Memory B cell (primary cell): ENCODE data around the gene TAF6.

ENCODE experiments used
- ATAC-seq: fragments of 150-1000 bp; cut with Tn5 transposase; 2 replicates; pipeline ENCODE4 v1.10.0; 2021; ENCODE audit warnings: low read depth, mild to moderate bottlenecking, moderate library complexity
- DNase-seq, 2 donors: peaks; one replicate each; pipeline ENCODE4 v3.0.0; 2022; ENCODE audit warnings: low spot score in 2 of 2
- H3K27ac Mint-ChIP-seq: one replicate; pipeline ENCODE4 v1.8.0; 2022; ENCODE audit warnings: mild to moderate bottlenecking, moderate library complexity, mixed read lengths
- H3K27me3 Mint-ChIP-seq: one replicate; pipeline ENCODE4 v1.8.0; 2022; ENCODE audit warnings: mixed read lengths
- H3K36me3 Mint-ChIP-seq: one replicate; pipeline ENCODE4 v1.8.0; 2022; ENCODE audit warnings: mild to moderate bottlenecking, mixed read lengths
- H3K4me1 Mint-ChIP-seq: one replicate; pipeline ENCODE4 v1.8.0; 2022; ENCODE audit warnings: mixed read lengths
- H3K4me3 Mint-ChIP-seq: one replicate; pipeline ENCODE4 v1.8.0; 2022; ENCODE audit warnings: mild to moderate bottlenecking, moderate library complexity, mixed read lengths
- H3K9me3 Mint-ChIP-seq: one replicate; pipeline ENCODE4 v1.8.0; 2022; ENCODE audit warnings: mixed read lengths

TAF6 gene

DNA sequence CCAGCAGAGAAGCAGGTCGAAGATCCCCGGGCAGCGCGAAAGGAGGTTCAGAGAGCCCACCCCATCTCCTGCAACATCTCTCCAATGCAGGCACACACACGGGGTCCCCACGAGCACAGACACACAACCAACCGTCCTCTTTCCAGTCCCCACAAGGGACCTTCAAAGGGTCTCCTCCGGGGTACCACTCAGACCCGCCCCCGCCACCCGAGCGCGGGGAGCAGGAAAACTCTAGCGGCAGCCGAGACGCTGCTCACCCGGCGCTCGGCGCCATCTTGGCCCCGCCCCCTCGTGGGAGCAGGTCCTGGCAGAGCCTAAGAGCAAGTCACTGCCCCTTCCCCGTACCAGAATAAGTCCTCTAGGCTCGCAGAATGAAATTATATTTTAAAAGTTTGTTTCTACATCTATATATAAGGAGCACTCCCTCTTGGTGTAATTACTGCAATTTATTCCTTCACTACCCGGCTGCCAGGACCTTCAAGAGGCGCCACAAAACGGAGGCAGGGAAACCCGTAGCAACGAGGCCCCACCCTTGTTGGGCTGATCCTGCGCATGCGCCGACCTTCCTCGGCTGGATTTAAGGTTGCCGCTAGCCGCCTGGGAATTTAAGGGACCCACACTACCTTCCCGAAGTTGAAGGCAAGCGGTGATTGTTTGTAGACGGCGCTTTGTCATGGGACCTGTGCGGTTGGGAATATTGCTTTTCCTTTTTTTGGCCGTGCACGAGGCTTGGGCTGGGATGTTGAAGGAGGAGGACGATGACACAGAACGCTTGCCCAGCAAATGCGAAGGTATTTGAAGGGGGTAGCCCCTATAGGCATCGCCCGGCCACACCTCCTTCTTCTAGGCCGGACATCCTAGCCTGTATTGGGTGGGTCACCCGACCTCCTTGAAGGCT is at the start of gene TAF6, which contains the start of gene CNPY4:
Gene TAF6, minus strand, starts transcription at position 287 of the 898 bp plus-strand sequence. CDS start 5,149 bp downstream, outside the sequence.
Gene CNPY4, plus strand, starts transcription at position 563 of the 898 bp plus-strand sequence. Its CDS starts 111 bp downstream, at position 674.
- Mint-ChIP-seq H3K36me3 (peaks cover 8% of the 10 kb centered on the region), H3K27ac (peak within 1 kb of the TSS; percentile 98), H3K27me3 (no peaks in the 10 kb centered on the region), H3K4me1 (peaks cover 22% of the 10 kb centered on the region), H3K4me3 (peak within 1 kb of the TSS; percentile 95), H3K9me3 (no peaks in the 10 kb centered on the region)
- DNase-seq (peak; percentile 89 to 91), ATAC-seq (peak; percentile 81)

DNA sequence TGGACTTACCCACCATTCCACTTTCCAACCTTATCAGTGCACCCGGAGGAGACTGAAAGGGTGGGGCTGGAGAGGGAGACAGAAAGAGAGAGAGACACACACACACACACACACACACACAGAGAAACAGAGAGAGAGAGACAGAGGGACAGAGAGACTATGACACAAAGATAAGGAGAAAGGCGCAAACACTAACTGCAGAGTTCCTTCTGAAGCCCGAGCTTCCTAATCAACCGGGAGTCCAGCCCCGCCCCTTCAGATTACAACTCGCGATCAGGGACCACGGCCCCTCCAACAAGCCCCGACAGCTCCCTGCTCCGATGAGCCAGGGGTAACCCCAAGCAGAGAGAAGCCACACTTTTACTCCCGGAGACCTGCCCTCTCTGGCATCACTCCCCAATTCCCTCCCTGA is 48.8 kb upstream of the TAF6 start:
- Mint-ChIP-seq H3K27me3 (peaks cover 30% of the 10 kb centered on the region), H3K36me3 (peaks cover 2% of the 10 kb centered on the region), H3K4me3 (peak overlapping the region; percentile 28), H3K9me3 (no peaks in the 10 kb centered on the region), H3K27ac (no peak overlapping the region), H3K4me1 (peaks cover 38% of the 10 kb centered on the region)
- no peak for DNase-seq
- no peak for ATAC-seq

DNA sequence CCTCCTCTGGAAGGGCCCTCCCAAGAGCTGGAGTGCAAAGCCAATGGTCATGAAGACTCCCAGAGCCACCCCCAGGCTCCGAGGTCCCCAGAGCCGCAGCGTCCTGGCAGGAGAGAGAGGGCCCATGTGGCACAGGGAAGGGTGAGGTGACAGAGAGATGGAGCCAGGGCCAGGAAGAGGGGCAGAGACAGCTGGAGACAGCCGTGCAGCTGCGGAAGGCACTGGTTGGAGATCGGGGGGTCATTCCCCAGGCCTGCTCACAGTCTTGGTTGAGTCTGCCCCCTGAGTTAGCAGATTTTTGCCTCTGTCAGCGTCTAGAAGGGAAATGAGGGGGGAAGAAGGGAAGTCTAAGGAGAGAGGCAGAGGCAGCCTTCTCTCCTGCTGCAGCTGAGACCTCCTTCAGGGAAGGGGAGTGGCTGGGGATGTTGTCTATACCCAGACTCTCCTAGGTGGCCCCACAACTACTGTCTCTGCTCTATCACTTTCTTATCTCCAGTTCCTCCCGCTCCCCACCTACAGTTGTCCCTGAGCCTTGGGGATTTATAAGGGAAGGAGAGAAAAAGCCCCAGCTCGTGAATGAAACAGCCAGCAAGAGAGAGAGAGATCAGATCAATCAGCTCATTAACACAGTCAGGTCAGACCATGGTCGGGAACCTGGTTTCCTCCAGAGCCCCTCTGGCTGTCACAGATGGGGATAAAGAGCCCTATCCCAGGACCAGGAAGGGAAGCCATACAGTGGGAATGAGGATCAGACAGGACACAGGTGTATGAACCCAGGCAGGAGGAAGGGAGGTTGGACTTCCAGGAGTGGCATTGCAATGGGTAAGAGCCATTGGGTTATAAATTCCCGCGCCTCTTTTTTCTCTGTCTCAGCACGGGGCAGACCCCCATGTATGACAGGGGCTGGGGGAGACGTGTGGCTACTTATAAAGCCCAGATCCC is 48.1 kb upstream of the TAF6 start:
- Mint-ChIP-seq H3K36me3 (peaks cover 2% of the 10 kb centered on the region), H3K9me3 (no peaks in the 10 kb centered on the region), H3K4me3 (no peak overlapping the region), H3K27ac (no peak overlapping the region), H3K4me1 (peaks cover 39% of the 10 kb centered on the region), H3K27me3 (peaks cover 30% of the 10 kb centered on the region)
- DNase-seq (no peak), ATAC-seq (no peak)

DNA sequence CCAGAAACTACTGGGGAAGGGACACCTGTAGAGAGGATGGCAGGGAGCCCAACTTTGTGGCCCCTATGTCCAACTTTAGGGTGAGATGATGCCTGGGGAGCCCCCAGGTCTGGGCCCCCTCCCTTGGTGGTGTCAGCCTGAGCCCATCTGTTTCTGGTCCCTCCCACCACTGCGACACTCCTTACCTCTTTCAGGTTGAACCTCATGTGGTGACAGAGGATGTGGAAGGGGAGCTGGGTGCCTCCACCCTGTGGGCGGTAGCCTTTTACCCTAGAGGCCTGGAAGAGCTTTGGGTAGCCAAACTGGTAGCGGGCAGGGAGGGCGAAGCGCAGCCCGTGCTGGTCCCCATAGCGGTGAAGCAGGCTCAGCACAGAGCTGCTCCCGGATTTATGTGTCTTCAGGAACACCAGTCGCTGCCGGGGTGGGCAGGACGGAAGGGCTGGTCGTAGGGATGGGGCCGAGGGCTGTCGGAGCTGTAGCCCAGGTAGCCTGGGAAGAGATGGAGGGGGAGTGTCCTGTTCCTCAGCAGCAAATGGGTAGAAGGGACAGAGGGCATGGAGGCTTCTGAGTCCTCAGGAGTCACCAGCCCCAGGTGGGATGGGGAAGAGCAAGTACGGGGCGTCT is 47.3 kb upstream of the TAF6 start:
- Mint-ChIP-seq H3K9me3 (no peaks in the 10 kb centered on the region), H3K4me1 (peaks cover 35% of the 10 kb centered on the region), H3K36me3 (peaks cover 2% of the 10 kb centered on the region), H3K27ac (no peak overlapping the region), H3K27me3 (peaks cover 27% of the 10 kb centered on the region), H3K4me3 (no peak overlapping the region)
- ATAC-seq (no peak), DNase-seq (no peak)

DNA sequence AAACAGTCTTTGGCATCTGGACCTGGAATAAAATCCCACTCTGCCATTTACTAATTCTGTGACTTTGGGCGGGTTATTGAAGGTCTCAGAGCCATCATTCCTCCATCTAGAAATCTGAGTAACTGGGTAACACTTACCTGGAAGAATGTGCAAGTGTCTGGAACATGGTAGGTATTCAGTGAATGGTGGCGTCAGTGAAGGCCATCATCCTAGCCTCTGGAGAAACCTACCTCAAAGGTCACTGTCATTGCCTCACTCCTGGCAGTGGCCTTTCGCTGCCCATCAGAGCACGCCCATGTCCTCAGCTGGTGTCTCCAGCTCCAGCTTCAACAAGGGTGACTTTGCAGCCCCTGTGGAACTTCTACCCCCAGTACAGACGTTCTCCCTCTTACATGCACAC is 44.7 kb upstream of the TAF6 start:
- Mint-ChIP-seq H3K9me3 (no peaks in the 10 kb centered on the region), H3K36me3 (no peaks in the 10 kb centered on the region)

DNA sequence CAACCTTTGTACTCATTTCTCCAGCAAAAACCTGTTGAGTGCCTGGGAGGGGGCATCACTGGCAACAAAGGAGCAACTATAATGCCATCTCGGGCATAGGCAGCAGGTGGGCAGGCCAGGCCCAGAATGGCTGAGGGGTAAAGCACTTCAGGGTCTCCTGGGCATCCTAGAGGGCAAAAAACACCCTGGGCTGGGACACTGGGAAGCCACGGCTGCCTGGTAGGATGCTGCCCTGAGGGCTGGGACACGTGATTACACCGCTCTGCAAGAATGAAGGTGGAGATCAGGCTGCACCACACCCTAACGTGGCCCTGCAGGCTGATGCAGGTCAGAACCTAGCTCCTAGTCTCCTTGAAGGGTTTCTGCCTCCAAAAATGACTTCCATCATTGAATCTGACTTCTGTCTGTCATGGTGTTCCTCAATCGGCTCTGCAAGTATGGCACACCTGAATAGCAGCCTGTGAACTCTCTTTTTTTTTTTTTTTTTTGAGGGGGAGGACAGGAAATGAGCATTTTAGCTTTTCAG is 43.9 kb upstream of the TAF6 start:
- Mint-ChIP-seq H3K9me3 (no peaks in the 10 kb centered on the region), H3K27ac (no peak overlapping the region), H3K4me1 (peaks cover 20% of the 10 kb centered on the region), H3K36me3 (no peaks in the 10 kb centered on the region), H3K4me3 (no peak overlapping the region), H3K27me3 (peaks cover 14% of the 10 kb centered on the region)
- DNase-seq (no peak), ATAC-seq (no peak)

More for the DNA sequence above, 44.7 kb upstream of the TAF6 start:
- Mint-ChIP-seq H3K4me1 (peaks cover 28% of the 10 kb centered on the region), H3K27me3 (peaks cover 22% of the 10 kb centered on the region), H3K27ac (no peak overlapping the region), H3K4me3 (no peak overlapping the region)
- no peak for DNase-seq
- no peak for ATAC-seq

DNA sequence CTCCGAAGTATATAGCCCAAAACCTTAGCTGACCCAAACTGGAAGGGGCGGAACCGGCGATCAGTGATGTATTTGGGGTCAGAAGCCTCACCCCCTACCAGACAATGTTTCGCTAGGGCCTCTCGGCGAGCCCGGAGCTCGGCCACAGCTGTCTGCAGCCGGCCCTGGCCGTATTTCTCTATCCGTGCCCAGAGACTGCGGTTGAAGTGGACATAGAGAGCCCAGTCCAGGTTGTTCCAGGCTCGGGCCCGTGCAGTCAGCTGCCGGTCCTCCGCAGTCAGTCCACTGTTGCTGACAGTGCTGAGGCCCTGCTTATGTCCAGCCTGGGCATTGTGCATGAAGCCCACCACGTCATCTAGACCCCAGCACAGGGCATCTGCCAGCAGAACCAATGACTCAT is 40.9 kb upstream of the TAF6 start:
- DNase-seq (no peak), ATAC-seq (no peak)
- no peak overlapping the region for H3K4me3 Mint-ChIP-seq
- no peaks in the 10 kb centered on the region for H3K9me3 Mint-ChIP-seq
- H3K27me3 Mint-ChIP-seq, result peaks cover 2% of the 10 kb centered on the region
- H3K27ac Mint-ChIP-seq, result no peak overlapping the region
- peaks cover 10% of the 10 kb centered on the region for H3K36me3 Mint-ChIP-seq
- H3K4me1 Mint-ChIP-seq, result peaks cover 20% of the 10 kb centered on the region

DNA sequence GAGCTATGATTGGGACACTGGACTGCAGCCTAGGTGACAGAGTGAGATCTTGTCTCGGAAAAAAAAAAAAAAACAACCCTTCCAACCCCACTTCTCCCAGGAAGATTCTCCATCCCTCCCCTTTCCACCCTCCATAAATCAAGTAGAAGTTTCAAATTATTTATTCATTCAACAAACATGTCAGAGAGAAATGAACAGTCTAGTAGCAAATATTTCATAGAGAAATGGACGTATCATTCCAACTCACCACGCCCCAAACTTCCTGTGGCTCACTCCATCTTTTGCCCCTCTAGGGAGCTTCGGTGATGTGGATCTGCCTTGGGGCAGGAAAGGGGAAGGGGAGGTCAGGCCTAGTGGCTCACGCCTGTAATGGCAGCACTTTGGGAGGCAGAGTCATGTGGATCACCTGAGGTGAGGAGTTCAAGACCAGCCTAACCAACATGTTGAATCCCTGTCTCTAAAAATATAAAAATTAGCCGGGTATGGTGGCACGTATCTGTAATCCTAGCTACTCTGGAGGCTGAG is 40.0 kb upstream of the TAF6 start:
- H3K4me1 Mint-ChIP-seq, result peaks cover 20% of the 10 kb centered on the region
- DNase-seq, result no peak
- H3K9me3 Mint-ChIP-seq, result no peaks in the 10 kb centered on the region
- no peak for ATAC-seq
- peak overlapping the region; percentile 89 for H3K4me3 Mint-ChIP-seq
- H3K27ac Mint-ChIP-seq, result no peak overlapping the region
- peaks cover 1% of the 10 kb centered on the region for H3K27me3 Mint-ChIP-seq
- H3K36me3 Mint-ChIP-seq, result peaks cover 10% of the 10 kb centered on the region

DNA sequence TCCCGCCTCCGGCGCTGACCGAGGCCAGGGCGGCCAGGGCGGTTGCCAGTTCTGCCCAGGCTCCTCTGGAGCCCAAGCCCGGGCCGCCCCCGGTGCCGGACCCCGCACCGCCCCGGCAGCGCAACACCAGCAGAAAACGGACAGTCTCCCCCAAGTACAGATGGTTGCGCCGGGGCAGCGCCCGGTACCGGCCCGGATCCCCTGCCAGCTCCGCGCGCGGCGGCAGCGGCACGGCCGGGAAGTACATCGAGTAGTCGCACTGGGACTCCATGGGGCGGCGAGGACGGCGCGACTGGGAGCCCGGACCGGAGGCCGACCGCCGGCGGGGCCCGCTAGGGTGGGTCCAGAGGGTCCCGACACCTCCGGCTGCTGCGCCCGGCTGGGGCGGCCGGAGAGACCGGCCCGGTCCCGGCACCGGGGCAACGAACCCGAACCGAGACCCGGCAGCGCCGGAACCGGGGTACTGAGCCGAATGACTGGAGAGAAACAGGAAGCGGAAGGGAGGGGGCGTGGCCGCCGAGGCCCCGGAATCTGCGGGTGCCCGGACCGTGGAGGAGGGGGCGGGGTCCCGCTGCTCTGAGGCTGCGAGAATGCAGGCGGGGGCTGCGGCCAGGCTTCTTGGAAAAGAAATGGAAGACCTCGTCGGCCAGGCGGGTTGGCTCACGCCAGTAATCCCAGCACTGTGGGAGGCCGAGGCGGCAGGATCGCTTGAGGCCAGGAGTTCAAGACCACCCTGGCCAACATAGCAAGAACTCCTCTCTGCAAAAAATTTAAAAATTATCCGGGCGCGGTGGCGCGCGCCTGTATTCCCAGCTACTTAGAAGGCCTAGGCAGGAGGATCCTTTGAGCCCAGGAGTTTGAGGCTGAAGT is 39.3 kb upstream of the TAF6 start, which contains the start of gene TRAPPC14:
Gene TRAPPC14, minus strand, starts transcription at position 495 of the 870 bp plus-strand sequence. Its CDS starts 224 bp downstream, at position 271.
- peak within 1 kb of the TSS; percentile 89 for H3K4me3 Mint-ChIP-seq
- DNase-seq (peak; percentile 84 to 90), ATAC-seq (peak; percentile 89)
- peaks cover 25% of the 10 kb centered on the region for H3K4me1 Mint-ChIP-seq
- H3K36me3 Mint-ChIP-seq, result peaks cover 11% of the 10 kb centered on the region
- H3K9me3 Mint-ChIP-seq, result no peaks in the 10 kb centered on the region
- H3K27me3 Mint-ChIP-seq, result no peaks in the 10 kb centered on the region
- H3K27ac Mint-ChIP-seq, result peak within 1 kb of the TSS; percentile 88

DNA sequence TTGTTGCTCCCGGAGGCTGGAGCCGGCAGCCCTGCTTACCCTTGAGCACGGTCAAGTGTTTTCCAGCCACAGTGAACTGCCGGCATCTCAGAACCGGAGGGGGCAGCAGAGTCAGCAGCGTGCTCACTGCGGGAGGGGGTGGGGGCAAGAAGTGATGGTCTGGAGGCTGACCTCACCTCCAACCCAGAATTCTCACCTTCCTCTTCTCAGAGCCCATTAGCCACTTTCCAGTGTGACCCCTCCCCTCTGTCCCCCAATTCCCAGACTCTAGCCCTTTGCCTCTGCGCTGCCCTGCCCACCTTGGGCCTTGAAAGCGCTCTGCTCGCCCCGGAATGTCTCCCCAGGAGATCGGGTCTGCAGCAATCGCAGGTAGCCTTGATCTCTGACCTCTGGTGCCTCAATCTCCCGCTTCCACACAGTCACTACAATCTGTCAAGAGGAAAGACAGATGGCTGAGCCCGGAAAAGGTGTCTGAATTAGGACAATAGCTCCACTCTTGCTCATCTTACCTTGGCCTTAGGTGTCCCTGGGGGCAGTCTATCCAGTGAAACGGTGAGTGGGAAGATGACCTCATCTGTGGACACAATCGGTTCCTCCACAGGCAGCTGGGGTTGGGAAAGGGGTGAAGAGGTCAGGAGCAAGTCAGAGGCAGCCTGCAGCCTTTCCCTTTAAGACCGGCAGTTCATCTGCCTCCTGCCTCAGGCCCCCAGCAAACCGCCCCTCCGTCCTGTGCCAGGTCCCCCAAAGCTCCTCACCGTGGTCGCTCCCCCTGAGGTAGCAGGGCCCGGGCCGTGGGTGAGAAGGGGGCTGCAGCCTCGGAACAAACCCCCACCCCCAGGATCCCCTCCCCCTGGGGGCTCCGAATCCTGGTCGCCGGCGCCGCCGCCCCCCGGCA is 38.4 kb upstream of the TAF6 start:
- no peak for ATAC-seq
- peaks cover 20% of the 10 kb centered on the region for H3K4me1 Mint-ChIP-seq
- H3K27me3 Mint-ChIP-seq, result no peaks in the 10 kb centered on the region

DNA sequence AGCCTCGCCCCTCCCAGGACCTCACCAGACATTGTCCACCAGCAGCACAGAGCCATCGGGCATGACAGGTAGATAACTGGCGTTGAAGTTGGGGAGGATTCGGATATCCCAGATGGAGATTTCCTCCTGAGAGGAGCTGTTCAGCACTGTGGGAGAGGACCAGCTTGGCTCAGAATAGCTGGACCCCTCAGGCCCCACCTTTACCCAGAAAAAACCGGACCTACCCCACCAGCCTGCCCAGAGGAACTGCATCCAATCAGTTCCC is 37.8 kb upstream of the TAF6 start:
- Mint-ChIP-seq H3K27ac (peak overlapping the region; percentile 88), H3K36me3 (peaks cover 15% of the 10 kb centered on the region), H3K4me3 (peak overlapping the region; percentile 81), H3K9me3 (no peaks in the 10 kb centered on the region), H3K4me1 (peaks cover 25% of the 10 kb centered on the region), H3K27me3 (no peaks in the 10 kb centered on the region)
- no peak for ATAC-seq
- DNase-seq, result no peak

More for the DNA sequence above, 38.4 kb upstream of the TAF6 start:
- H3K36me3 Mint-ChIP-seq, result peaks cover 12% of the 10 kb centered on the region
- peak overlapping the region; percentile 88 for H3K27ac Mint-ChIP-seq
- H3K9me3 Mint-ChIP-seq, result no peaks in the 10 kb centered on the region
- DNase-seq, result no peak
- peak overlapping the region; percentile 81 for H3K4me3 Mint-ChIP-seq
